ENCODE measurements around the gene RRM1. TPM values are rescaled to one million over a fixed set of nuclear protein-coding genes. Genes with fewer than 3 reads are reported as not detected.
A peak's percentile ranks its signal among the peaks of the same experiment; 100 is the strongest.

The RRM1 gene
- total and polyA plus RNA-seq, 2 of the 13 experiments (the other 11 are each of a cell fraction or from before 2014, with no cell fraction given) = 17.3 to 108 TPM

DNA sequence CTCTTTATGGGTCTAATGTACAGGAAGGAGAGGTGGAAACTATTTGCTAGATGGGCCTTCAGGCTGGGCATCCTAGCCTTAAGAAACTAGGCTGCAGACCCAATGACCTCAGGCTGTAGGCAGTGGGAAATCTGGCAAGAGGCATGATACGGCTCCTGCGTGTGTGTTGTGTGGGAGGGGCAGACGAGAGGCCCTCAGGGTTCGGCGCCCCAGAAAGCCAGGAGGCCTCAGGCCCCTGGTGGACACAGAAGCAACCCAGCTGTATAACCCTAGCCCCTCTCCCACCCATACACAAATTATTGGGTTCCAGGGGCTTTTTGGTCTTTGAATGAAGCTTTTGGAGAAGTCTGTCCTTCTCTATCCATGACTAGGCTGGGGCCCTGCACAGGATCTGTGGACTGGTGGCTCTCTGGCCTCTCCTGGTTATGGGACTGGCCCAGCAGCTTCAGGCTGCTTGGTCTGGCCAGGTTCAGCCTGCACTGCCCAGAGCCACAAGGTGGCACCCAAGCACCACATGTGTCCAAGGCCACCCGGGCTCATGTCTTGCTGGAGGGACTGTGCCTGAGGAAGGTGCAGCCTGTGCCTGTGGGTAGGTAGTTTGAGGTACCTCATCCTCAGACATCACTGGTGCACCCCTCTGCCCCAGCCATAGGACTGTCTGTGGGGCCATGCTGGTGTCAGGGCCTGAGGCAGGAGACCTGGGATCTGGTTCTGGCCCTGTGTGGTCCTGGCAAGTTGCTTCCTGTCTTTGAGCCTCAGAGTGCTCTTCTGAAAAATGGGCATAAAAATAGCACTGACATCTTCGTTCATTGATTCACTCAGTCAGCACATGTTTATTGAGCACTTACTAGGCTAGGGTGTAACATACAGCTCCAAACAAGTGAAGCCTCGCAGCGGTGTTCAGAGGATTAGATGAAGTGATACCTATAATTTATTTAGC, 87.5 kb downstream of the RRM1 start (continued):
- TF ChIP-seq, protein P1, sequence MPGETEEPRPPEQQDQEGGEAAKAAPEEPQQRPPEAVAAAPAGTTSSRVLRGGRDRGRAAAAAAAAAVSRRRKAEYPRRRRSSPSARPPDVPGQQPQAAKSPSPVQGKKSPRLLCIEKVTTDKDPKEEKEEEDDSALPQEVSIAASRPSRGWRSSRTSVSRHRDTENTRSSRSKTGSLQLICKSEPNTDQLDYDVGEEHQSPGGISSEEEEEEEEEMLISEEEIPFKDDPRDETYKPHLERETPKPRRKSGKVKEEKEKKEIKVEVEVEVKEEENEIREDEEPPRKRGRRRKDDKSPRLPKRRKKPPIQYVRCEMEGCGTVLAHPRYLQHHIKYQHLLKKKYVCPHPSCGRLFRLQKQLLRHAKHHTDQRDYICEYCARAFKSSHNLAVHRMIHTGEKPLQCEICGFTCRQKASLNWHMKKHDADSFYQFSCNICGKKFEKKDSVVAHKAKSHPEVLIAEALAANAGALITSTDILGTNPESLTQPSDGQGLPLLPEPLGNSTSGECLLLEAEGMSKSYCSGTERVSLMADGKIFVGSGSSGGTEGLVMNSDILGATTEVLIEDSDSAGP (CRISPR knock-in tag; IDR thresholded peaks at IDR 0.05; ENCODE audit: borderline replicate concordance) = peak; percentile 26; the same call in 1 of the 2 replicates
- TF ChIP-seq, protein P2, sequence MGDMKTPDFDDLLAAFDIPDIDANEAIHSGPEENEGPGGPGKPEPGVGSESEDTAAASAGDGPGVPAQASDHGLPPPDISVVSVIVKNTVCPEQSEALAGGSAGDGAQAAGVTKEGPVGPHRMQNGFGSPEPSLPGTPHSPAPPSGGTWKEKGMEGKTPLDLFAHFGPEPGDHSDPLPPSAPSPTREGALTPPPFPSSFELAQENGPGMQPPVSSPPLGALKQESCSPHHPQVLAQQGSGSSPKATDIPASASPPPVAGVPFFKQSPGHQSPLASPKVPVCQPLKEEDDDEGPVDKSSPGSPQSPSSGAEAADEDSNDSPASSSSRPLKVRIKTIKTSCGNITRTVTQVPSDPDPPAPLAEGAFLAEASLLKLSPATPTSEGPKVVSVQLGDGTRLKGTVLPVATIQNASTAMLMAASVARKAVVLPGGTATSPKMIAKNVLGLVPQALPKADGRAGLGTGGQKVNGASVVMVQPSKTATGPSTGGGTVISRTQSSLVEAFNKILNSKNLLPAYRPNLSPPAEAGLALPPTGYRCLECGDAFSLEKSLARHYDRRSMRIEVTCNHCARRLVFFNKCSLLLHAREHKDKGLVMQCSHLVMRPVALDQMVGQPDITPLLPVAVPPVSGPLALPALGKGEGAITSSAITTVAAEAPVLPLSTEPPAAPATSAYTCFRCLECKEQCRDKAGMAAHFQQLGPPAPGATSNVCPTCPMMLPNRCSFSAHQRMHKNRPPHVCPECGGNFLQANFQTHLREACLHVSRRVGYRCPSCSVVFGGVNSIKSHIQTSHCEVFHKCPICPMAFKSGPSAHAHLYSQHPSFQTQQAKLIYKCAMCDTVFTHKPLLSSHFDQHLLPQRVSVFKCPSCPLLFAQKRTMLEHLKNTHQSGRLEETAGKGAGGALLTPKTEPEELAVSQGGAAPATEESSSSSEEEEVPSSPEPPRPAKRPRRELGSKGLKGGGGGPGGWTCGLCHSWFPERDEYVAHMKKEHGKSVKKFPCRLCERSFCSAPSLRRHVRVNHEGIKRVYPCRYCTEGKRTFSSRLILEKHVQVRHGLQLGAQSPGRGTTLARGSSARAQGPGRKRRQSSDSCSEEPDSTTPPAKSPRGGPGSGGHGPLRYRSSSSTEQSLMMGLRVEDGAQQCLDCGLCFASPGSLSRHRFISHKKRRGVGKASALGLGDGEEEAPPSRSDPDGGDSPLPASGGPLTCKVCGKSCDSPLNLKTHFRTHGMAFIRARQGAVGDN (CRISPR knock-in tag; IDR thresholded peaks at IDR 0.05) = peak; percentile 20; the same call in 1 of the 2 replicates
- TF ChIP-seq, protein P3, sequence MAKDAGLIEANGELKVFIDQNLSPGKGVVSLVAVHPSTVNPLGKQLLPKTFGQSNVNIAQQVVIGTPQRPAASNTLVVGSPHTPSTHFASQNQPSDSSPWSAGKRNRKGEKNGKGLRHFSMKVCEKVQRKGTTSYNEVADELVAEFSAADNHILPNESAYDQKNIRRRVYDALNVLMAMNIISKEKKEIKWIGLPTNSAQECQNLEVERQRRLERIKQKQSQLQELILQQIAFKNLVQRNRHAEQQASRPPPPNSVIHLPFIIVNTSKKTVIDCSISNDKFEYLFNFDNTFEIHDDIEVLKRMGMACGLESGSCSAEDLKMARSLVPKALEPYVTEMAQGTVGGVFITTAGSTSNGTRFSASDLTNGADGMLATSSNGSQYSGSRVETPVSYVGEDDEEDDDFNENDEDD (CRISPR knock-in tag; IDR thresholded peaks at IDR 0.05; ENCODE audit: borderline replicate concordance) = no peak
- TF ChIP-seq BORCS8-MEF2B (CRISPR knock-in tag; IDR thresholded peaks at IDR 0.05) (no peak), EP300 (IDR thresholded peaks at IDR 0.05; ENCODE audit: low read depth in 2 of 2, low read length in 2 of 2) (no peak), EP300 (CRISPR knock-in tag; IDR thresholded peaks at IDR 0.05; ENCODE audit: borderline replicate concordance) (no peak), SOX5 (CRISPR knock-in tag; IDR thresholded peaks at IDR 0.05; ENCODE audit: borderline replicate concordance) (no peak), STAG1 (CRISPR knock-in tag; IDR thresholded peaks at IDR 0.05) (peak; percentile 91), RAD21 (CRISPR knock-in tag; IDR thresholded peaks at IDR 0.05) (peak; percentile 74), KDM2A (CRISPR knock-in tag; IDR thresholded peaks at IDR 0.05; ENCODE audit: borderline replicate concordance, low read depth) (0 out of 2 replicates have a peak, but pooled peaks have one; percentile 47), KDM6A (CRISPR knock-in tag; IDR thresholded peaks at IDR 0.05; ENCODE audit: low read depth) (no peak), ZNF264 (CRISPR knock-in tag; IDR thresholded peaks at IDR 0.05) (0 out of 2 replicates have a peak, but pooled peaks have one; percentile 49), DNMT1 (CRISPR knock-in tag; IDR thresholded peaks at IDR 0.05) (no peak), FOXK1 (CRISPR knock-in tag; IDR thresholded peaks at IDR 0.05; ENCODE audit: borderline replicate concordance, low read depth) (no peak), ZNF629 (CRISPR knock-in tag; conservative IDR thresholded peaks at IDR 0.05) (peak; percentile 74), PPARG (CRISPR knock-in tag; conservative IDR thresholded peaks at IDR 0.05) (no peak)
- TF ChIP-seq, protein P4, sequence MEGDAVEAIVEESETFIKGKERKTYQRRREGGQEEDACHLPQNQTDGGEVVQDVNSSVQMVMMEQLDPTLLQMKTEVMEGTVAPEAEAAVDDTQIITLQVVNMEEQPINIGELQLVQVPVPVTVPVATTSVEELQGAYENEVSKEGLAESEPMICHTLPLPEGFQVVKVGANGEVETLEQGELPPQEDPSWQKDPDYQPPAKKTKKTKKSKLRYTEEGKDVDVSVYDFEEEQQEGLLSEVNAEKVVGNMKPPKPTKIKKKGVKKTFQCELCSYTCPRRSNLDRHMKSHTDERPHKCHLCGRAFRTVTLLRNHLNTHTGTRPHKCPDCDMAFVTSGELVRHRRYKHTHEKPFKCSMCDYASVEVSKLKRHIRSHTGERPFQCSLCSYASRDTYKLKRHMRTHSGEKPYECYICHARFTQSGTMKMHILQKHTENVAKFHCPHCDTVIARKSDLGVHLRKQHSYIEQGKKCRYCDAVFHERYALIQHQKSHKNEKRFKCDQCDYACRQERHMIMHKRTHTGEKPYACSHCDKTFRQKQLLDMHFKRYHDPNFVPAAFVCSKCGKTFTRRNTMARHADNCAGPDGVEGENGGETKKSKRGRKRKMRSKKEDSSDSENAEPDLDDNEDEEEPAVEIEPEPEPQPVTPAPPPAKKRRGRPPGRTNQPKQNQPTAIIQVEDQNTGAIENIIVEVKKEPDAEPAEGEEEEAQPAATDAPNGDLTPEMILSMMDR (CRISPR knock-in tag; IDR thresholded peaks at IDR 0.05) = peak; percentile 94
- TF ChIP-seq, protein P5, sequence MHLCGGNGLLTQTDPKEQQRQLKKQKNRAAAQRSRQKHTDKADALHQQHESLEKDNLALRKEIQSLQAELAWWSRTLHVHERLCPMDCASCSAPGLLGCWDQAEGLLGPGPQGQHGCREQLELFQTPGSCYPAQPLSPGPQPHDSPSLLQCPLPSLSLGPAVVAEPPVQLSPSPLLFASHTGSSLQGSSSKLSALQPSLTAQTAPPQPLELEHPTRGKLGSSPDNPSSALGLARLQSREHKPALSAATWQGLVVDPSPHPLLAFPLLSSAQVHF (CRISPR knock-in tag; IDR thresholded peaks at IDR 0.05) = no peak

Measured in HepG2 (cell line).